HCT116 (cell line): ENCODE results near the gene TEX19.

ENCODE experiments used
- CEBPB ChIP-seq: IDR thresholded peaks from 2 replicates; pipeline ENCODE4 v1.6.1; 2012; ENCODE audit warnings: low read depth
- CTCF ChIP-seq, 3 experiments: fragments of 200-600 bp in 1 of 3; sonication (generic) in 1 of 3; IDR thresholded peaks in 2 of 3; conservative IDR thresholded peaks in 1 of 3; 2 replicates each; pipeline ENCODE4 v1.5.1; 2012 to 2017; ENCODE audit warnings: low read depth in 2 of 3, low read length in 2 of 3, antibody characterized with exemption in 1 of 3, borderline replicate concordance in 1 of 3, control low read depth in 1 of 3, mild to moderate bottlenecking in 1 of 3, mixed read lengths in 1 of 3, mixed run types in 1 of 3, moderate library complexity in 1 of 3; ENCODE audit not compliant: insufficient read depth in 1 of 3
- EZH2 ChIP-seq: fragments of 200-600 bp; sonication (generic); IDR thresholded peaks from 2 replicates; pipeline ENCODE4 v1.6.1; 2017; ENCODE audit warnings: antibody characterized with exemption, mixed run types
- POLR2AphosphoS5 ChIP-seq: IDR thresholded peaks from 2 replicates; pipeline ENCODE4 v1.6.1; 2011; ENCODE audit warnings: mild to moderate bottlenecking, low read depth, low read length, moderate library complexity
- SRF ChIP-seq: IDR thresholded peaks from 2 replicates; pipeline ENCODE4 v1.6.1; 2012; ENCODE audit warnings: low read depth

- TF ChIP-seq EZH2 (no peak), CEBPB (no peak), CTCF (IDR thresholded peaks at IDR 0.05 in 2 of 3, conservative IDR thresholded peaks at IDR 0.05 in 1 of 3; ENCODE audit: borderline replicate concordance in 1 of 3, insufficient read depth in 1 of 3, low read depth in 2 of 3, low read length in 2 of 3) (no peak), SRF (no peak), POLR2AphosphoS5 (no peak)
Observed at GRCh38 chr17:82392941-82393340, 33.9 kb downstream of the TEX19 start.
